GM12878 (cell line): ENCODE results near the gene VGLL4.

Source experiments
- CREM ChIP-seq: IDR thresholded peaks from 2 replicates; pipeline ENCODE4 v1.6.1; 2014; ENCODE audit warnings: antibody characterized with exemption, low read depth
- POLR2A ChIP-seq: IDR thresholded peaks from 2 replicates; pipeline ENCODE4 v1.6.1; 2011; ENCODE audit warnings: low read depth, mild to moderate bottlenecking, low read length

- no peak for TF ChIP-seq CREM
- no peak for TF ChIP-seq POLR2A
Measured at GRCh38 chr3:11565932-11566331, 77.8 kb downstream of the VGLL4 start.
